ENCODE results near the gene KDM4C.

GRCh38 chr9:6937209-6937608 is 179.4 kb downstream of the KDM4C start:
- TF ChIP-seq RAD21 (IDR thresholded peaks at IDR 0.05 in 1 of 2, conservative IDR thresholded peaks at IDR 0.05 in 1 of 2; ENCODE audit: low read depth in 2 of 2, low read length in 2 of 2): no peak
- no peak for TF ChIP-seq SUZ12 (IDR thresholded peaks at IDR 0.05; ENCODE audit: low read length)
- TF ChIP-seq CTCF (IDR thresholded peaks at IDR 0.05; ENCODE audit: control extremely low read depth in 1 of 3, insufficient read depth in 1 of 3, low read depth in 1 of 3, low read length in 3 of 3): no peak
- no peak for TF ChIP-seq POLR2A (IDR thresholded peaks at IDR 0.05; ENCODE audit: control extremely low read depth in 1 of 2, low read depth in 2 of 2, low read length in 2 of 2)
- TF ChIP-seq SIX5 (IDR thresholded peaks at IDR 0.05; ENCODE audit: low read depth, low read length): no peak
- no peak for TF ChIP-seq BCL11A (IDR thresholded peaks at IDR 0.05; ENCODE audit: low read depth in 2 of 2, low read length in 2 of 2)
- TF ChIP-seq BACH1 (IDR thresholded peaks at IDR 0.05; ENCODE audit: low read length): no peak
- TF ChIP-seq KDM1A (IDR thresholded peaks at IDR 0.05; ENCODE audit: borderline replicate concordance, low read length): no peak

Data from H1 (cell line).